Calu3 (cell line): ENCODE data around the gene DLG2. TPM values are rescaled to one million over a fixed set of nuclear protein-coding genes. Genes with fewer than 3 reads are reported as not detected.

Experiments used
- BruUV-seq: library from RNA; stranded (reverse); fragments of 400-500 nt; replicated peaks from 2 replicates; lab custom pipeline; 2021; lab: Mats Ljungman, UMichigan
- CTCF ChIA-PET: fragments of 300-600 bp; sonication (Branson Sonifier 250); formaldehyde crosslinking; loops from one replicate; lab custom pipeline; 2022; ENCODE audit warnings: antibody characterized with exemption; lab: Charles Lee
- DNase-seq: peaks from one replicate; pipeline ENCODE4 v3.0.0; 2022
- H3K27ac Mint-ChIP-seq: one replicate; pipeline ENCODE4 v1.8.0; 2022; ENCODE audit warnings: mixed read lengths; ENCODE audit not compliant: unreplicated experiment
- H3K27me3 Mint-ChIP-seq: one replicate; pipeline ENCODE4 v1.8.0; 2022; ENCODE audit warnings: mixed read lengths; ENCODE audit not compliant: unreplicated experiment
- H3K36me3 Mint-ChIP-seq: one replicate; pipeline ENCODE4 v1.8.0; 2022; ENCODE audit warnings: mild to moderate bottlenecking, moderate library complexity, mixed read lengths; ENCODE audit not compliant: insufficient read depth, unreplicated experiment
- H3K4me1 Mint-ChIP-seq: one replicate; pipeline ENCODE4 v1.8.0; 2022; ENCODE audit warnings: mild to moderate bottlenecking, low read depth, mixed read lengths; ENCODE audit not compliant: unreplicated experiment
- H3K4me3 Mint-ChIP-seq: one replicate; pipeline ENCODE4 v1.8.0; 2022; ENCODE audit warnings: mild to moderate bottlenecking, low read depth, moderate library complexity, mixed read lengths; ENCODE audit not compliant: unreplicated experiment
- H3K9me3 Mint-ChIP-seq: one replicate; pipeline ENCODE4 v1.8.0; 2022; ENCODE audit warnings: low read depth, mixed read lengths; ENCODE audit not compliant: unreplicated experiment
- intact Hi-C: fragments of 100-400 bp; cut with micrococcal nuclease; formaldehyde crosslinking; loops from one replicate; pipeline ENCODE4 v1.10.0; 2022; ENCODE audit not compliant: unreplicated experiment
- total RNA-seq: library from RNA; stranded (reverse); gene quantifications from 2 replicates; pipeline ENCODE4 v1.2.3, GENCODE V29; 2022
- TF ChIP-seq, protein P1 (sequence below): fragments of 200-600 bp; IDR thresholded peaks from one replicate; pipeline ENCODE4 v1.8.0; 2022; ENCODE audit warnings: antibody characterized with exemption; ENCODE audit not compliant: unreplicated experiment

Gene DLG2
- total RNA-seq, 1 experiment from 2014 or later: 0.71 TPM

- no peak for DNase-seq
- CTCF ChIA-PET: interaction anchor here (0.6 to 1.1 kb wide), 2 partner anchors 523 to 914 kb away, joined by 5 to 6 read pairs; partner anchors contain the start of gene DDIAS
- no peaks in the 10 kb centered on the region for H3K9me3 Mint-ChIP-seq
- TF ChIP-seq, protein P1, sequence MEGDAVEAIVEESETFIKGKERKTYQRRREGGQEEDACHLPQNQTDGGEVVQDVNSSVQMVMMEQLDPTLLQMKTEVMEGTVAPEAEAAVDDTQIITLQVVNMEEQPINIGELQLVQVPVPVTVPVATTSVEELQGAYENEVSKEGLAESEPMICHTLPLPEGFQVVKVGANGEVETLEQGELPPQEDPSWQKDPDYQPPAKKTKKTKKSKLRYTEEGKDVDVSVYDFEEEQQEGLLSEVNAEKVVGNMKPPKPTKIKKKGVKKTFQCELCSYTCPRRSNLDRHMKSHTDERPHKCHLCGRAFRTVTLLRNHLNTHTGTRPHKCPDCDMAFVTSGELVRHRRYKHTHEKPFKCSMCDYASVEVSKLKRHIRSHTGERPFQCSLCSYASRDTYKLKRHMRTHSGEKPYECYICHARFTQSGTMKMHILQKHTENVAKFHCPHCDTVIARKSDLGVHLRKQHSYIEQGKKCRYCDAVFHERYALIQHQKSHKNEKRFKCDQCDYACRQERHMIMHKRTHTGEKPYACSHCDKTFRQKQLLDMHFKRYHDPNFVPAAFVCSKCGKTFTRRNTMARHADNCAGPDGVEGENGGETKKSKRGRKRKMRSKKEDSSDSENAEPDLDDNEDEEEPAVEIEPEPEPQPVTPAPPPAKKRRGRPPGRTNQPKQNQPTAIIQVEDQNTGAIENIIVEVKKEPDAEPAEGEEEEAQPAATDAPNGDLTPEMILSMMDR: no peak
- intact Hi-C loops: loop anchor here (1.0 to 5.0 kb wide), 2 partner anchors 522 to 908 kb away; no protein-coding TSS in a partner anchor
- H3K27me3 Mint-ChIP-seq: peaks cover 14% of the 10 kb centered on the region
- H3K27ac Mint-ChIP-seq: no peak overlapping the region
- BruUV-seq: no TSS peak
- no peaks in the 10 kb centered on the region for H3K4me1 Mint-ChIP-seq
- H3K4me3 Mint-ChIP-seq: no peak overlapping the region
- no peaks in the 10 kb centered on the region for H3K36me3 Mint-ChIP-seq
These were observed 1811.4 kb downstream of the DLG2 start for GRCh38 chr11:83815736-83816135.

- no TSS peak for BruUV-seq
- TF ChIP-seq, protein P1: no peak
- intact Hi-C loops: loop anchor here (5.0 kb wide), 1 partner anchor 1096 kb away; no protein-coding TSS in a partner anchor
- peaks cover 29% of the 10 kb centered on the region for H3K27me3 Mint-ChIP-seq
- CTCF ChIA-PET: no interaction called here
- H3K36me3 Mint-ChIP-seq: no peaks in the 10 kb centered on the region
- H3K9me3 Mint-ChIP-seq: no peaks in the 10 kb centered on the region
- H3K4me1 Mint-ChIP-seq: no peaks in the 10 kb centered on the region
- no peak for DNase-seq
- H3K27ac Mint-ChIP-seq: no peak overlapping the region
- H3K4me3 Mint-ChIP-seq: no peak overlapping the region
These were observed 1813.8 kb downstream of the DLG2 start for GRCh38 chr11:83813296-83813695.

GRCh38 chr11:83809274-83809673 is 1817.9 kb downstream of the DLG2 start:
- Mint-ChIP-seq H3K27me3 (peaks cover 31% of the 10 kb centered on the region), H3K36me3 (no peaks in the 10 kb centered on the region), H3K4me3 (no peak overlapping the region), H3K27ac (no peak overlapping the region), H3K4me1 (no peaks in the 10 kb centered on the region), H3K9me3 (no peaks in the 10 kb centered on the region)
- intact Hi-C loops: no loop called here
- no peak for DNase-seq
- CTCF ChIA-PET: no interaction called here
- TF ChIP-seq, protein P1: no peak
- BruUV-seq: no TSS peak

DNA sequence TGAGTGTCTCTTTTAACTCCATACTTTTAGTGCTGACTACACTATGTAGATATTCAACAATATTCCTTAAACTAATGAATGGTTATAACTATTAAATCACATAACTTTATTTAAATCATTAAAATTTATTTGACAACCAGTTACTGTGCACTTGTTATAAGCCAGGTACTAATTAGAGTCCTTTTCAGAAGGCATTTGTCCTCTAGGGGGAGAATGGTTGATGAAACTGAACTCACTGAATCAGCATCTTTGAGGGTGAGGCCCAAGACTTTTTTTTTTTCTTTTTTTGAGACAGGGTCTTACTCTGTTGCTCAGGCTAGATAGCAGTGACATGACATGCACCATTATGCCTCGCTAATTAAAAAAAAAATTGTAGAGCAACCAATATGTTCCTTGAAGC is 1825.3 kb downstream of the DLG2 start:
- Mint-ChIP-seq H3K4me1 (no peaks in the 10 kb centered on the region), H3K27me3 (peaks cover 27% of the 10 kb centered on the region), H3K9me3 (no peaks in the 10 kb centered on the region), H3K27ac (no peak overlapping the region), H3K36me3 (no peaks in the 10 kb centered on the region), H3K4me3 (no peak overlapping the region)
- CTCF ChIA-PET: no interaction called here
- BruUV-seq: no TSS peak
- TF ChIP-seq, protein P1: no peak
- intact Hi-C loops: no loop called here
- no peak for DNase-seq
